Sigmoid colon (tissue), 7 donors: ENCODE data around the gene RBPMS2. TPM values are rescaled to one million over a fixed set of nuclear protein-coding genes. Genes with fewer than 3 reads are reported as not detected.

Experiments used
- DNase-seq: peaks from one replicate; pipeline ENCODE4 v3.0.0-alpha.2; 2019
- H3K27ac ChIP-seq, 4 donors: fragments of 200-600 bp; sonication (generic); one replicate each; pipeline ENCODE4 v1.5.1; 2016 to 2019; ENCODE audit warnings: mild to moderate bottlenecking in 1 of 4
- H3K27me3 ChIP-seq, 3 donors: fragments of 200-600 bp; sonication (generic); one replicate each; pipeline ENCODE4 v1.5.1; 2019; ENCODE audit warnings: mild to moderate bottlenecking in 1 of 3
- H3K36me3 ChIP-seq, 4 donors: fragments of 200-600 bp; sonication (generic); one replicate each; pipeline ENCODE4 v1.5.1; 2016 to 2019
- H3K4me1 ChIP-seq, 4 donors: fragments of 200-600 bp; sonication (generic); one replicate each; pipeline ENCODE4 v1.5.1; 2017 to 2019
- H3K4me3 ChIP-seq, 4 donors: fragments of 200-600 bp; sonication (generic); one replicate each; pipeline ENCODE4 v1.5.1; 2017 to 2019; ENCODE audit warnings: mild to moderate bottlenecking in 2 of 4, moderate library complexity in 1 of 4
- H3K9me3 ChIP-seq, 4 donors: fragments of 200-600 bp in 3 of 4; sonication (generic) in 3 of 4; one replicate each; pipeline versions ENCODE4 v1.5.1 to v1.6.1; 2013 to 2019
- CTCF ChIP-seq, 4 experiments: fragments of 450-650 bp in 3 of 4; fragments of 200-600 bp in 1 of 4; IDR thresholded peaks; one replicate each; pipeline ENCODE4 v1.5.1; 2016 to 2019; ENCODE audit warnings: antibody characterized with exemption in 4 of 4, mild to moderate bottlenecking in 3 of 4, moderate library complexity in 2 of 4
- EP300 ChIP-seq, 4 donors: sonication (generic); formaldehyde crosslinking; IDR thresholded peaks; one replicate each; pipeline ENCODE4 v1.6.1; 2017; ENCODE audit warnings: antibody characterized with exemption in 4 of 4
- POLR2A ChIP-seq, 2 donors: fragments of 450-650 bp; IDR thresholded peaks; one replicate each; pipeline ENCODE4 v1.6.1; 2016; ENCODE audit warnings: antibody characterized with exemption in 2 of 2, mild to moderate bottlenecking in 2 of 2, moderate library complexity in 2 of 2
- POLR2AphosphoS5 ChIP-seq, 4 donors: sonication (generic); formaldehyde crosslinking; IDR thresholded peaks; one replicate each; pipeline ENCODE4 v1.6.1; 2017; ENCODE audit warnings: antibody characterized with exemption in 4 of 4
- WGBS, 2 donors: extraction: QIAGEN DNeasy Blood & Tissue Kit; methylation state at CpG; one replicate each; pipeline ENCODE4 v1.1.7; 2013; 5-methylcytosine and 5-hydroxymethylcytosine counted together
- intact Hi-C: fragments of 100-400 bp; cut with DNase I; formaldehyde crosslinking; loops from one replicate; pipeline ENCODE4 v1.15.1; 2023
- polyA plus RNA-seq, 3 donors: library from polyadenylated mRNA; stranded (reverse); fragments of 200-250 nt; gene quantifications; one replicate each; pipeline ENCODE4 v1.2.3, GENCODE V29; 2013
- total RNA-seq, 4 donors: library from RNA; depleted of rRNA; stranded (reverse); fragments of >200 nt; gene quantifications; one replicate each; pipeline ENCODE4 v1.1.0, GENCODE V29; 2016
- donor health status: healthy with polysubstance abuse.
- donor health status: Bipolar disorder and iron deficiency.
- donor health status: healthy.

The RBPMS2 gene
- total and polyA plus RNA-seq, 7 donors = 0.69 to 58.2 (median 22.1) TPM

DNA sequence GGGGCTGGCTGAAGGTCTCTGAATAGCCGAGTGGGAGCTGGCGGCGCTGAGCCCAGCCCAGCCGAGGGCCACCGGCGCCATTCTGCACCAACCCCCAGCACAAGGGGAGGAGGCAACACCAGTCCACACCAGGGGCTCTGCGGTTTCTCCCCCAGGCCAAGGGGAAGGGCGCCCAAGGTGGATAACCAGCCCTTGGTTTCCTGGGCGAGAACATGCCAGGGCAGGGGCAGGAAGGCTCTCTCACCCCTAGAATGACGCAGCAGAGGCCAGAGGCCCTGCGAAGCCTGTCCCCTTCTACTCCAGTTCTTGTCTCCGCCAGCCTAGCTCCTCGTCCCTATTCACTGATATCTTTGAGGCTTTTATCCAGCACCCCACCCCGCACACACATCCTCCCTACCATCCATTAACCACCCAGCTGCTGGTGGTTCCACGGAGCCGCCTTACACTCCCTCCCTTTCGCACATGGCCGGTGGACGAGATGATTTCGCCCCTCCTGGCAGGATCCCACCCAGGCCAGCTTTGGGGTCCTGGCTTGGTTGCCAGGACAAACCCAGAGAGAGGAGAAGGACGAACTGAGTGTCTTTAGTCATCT lies 1.3 kb downstream of the RBPMS2 start:
- Histone ChIP-seq H3K4me3 (peak overlapping the region; percentile 66 to 96 (median 90)), H3K27me3 (no peaks in the 10 kb centered on the region), H3K4me1 (peaks cover 0 to 60% (median 42%) of the 10 kb centered on the region in 4 donors), H3K9me3 (no peaks in the 10 kb centered on the region), H3K36me3 (no peaks in the 10 kb centered on the region), H3K27ac (peak overlapping the region; percentile 95 to 99 (median 96))
- intact Hi-C loops = no loop called here
- WGBS, 2 donors = 74 to 77% methylated on average over 21 of the region's 21 CpGs
- TF ChIP-seq POLR2A (IDR thresholded peaks at IDR 0.05) (no peak), POLR2AphosphoS5 (IDR thresholded peaks at IDR 0.05) (peak in 2 of 4 donors; percentile 23)
- DNase-seq = peak; percentile 71

GRCh38 chr15:64773606-64774005 lies 1.8 kb downstream of the RBPMS2 start:
- intact Hi-C loops = no loop called here
- no peak for DNase-seq
- no peaks in the 10 kb centered on the region for H3K27me3 ChIP-seq
- H3K27ac ChIP-seq = peak overlapping the region; percentile 95 to 99 (median 96)
- no peaks in the 10 kb centered on the region for H3K36me3 ChIP-seq
- TF ChIP-seq POLR2A (IDR thresholded peaks at IDR 0.05) (no peak), CTCF (IDR thresholded peaks at IDR 0.05) (no peak), EP300 (IDR thresholded peaks at IDR 0.05) (no peak), POLR2AphosphoS5 (IDR thresholded peaks at IDR 0.05) (no peak)
- peak overlapping the region; percentile 66 to 96 (median 90) for H3K4me3 ChIP-seq
- H3K4me1 ChIP-seq = peaks cover 0 to 60% (median 42%) of the 10 kb centered on the region in 4 donors
- H3K9me3 ChIP-seq = no peaks in the 10 kb centered on the region
- 92 to 95% methylated on average over 2 of the region's 2 CpGs for WGBS, 2 donors

GRCh38 chr15:64772964-64773363 lies 2.4 kb downstream of the RBPMS2 start:
- 95 to 96% methylated on average over 6 of the region's 6 CpGs for WGBS, 2 donors
- Histone ChIP-seq H3K9me3 (no peaks in the 10 kb centered on the region), H3K27me3 (no peaks in the 10 kb centered on the region), H3K36me3 (no peaks in the 10 kb centered on the region), H3K27ac (peak overlapping the region; percentile 95 to 99 (median 96)), H3K4me1 (peaks cover 0 to 65% (median 46%) of the 10 kb centered on the region in 4 donors), H3K4me3 (peak overlapping the region in 3 of 4 donors; percentile 89 to 96 (median 90))
- intact Hi-C loops = no loop called here
- TF ChIP-seq POLR2A (IDR thresholded peaks at IDR 0.05) = no peak
- no peak for TF ChIP-seq CTCF (IDR thresholded peaks at IDR 0.05)
- TF ChIP-seq EP300 (IDR thresholded peaks at IDR 0.05) = no peak
- no peak for TF ChIP-seq POLR2AphosphoS5 (IDR thresholded peaks at IDR 0.05)
- no peak for DNase-seq

DNA sequence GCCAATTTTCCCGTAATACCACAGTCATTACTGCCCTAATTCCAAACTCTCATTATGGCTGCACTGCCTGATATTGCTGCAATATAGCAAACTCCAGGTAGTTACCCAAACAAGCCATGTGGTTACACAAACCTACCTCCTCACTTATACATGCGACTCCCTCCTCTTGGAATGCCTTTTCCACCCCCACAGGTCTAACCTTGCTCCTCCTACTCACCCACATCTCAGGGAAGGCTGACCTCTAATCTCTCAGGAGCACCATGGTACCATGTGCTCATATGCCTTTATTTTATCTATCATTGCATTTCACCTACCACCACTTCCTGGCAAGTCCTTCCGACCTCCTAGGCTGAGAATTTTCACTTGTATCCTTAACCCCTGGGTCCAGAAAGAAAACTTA lies 2.9 kb downstream of the RBPMS2 start:
- H3K9me3 ChIP-seq = no peaks in the 10 kb centered on the region
- 45 to 63% methylated on average over 3 of the region's 3 CpGs for WGBS, 2 donors
- DNase-seq = no peak
- H3K4me3 ChIP-seq = peak overlapping the region in 1 of 4 donors; percentile 96
- no peaks in the 10 kb centered on the region for H3K27me3 ChIP-seq
- peak overlapping the region; percentile 95 to 99 (median 96) for H3K27ac ChIP-seq
- intact Hi-C loops = no loop called here
- TF ChIP-seq POLR2AphosphoS5 (IDR thresholded peaks at IDR 0.05) (no peak), EP300 (IDR thresholded peaks at IDR 0.05) (no peak), CTCF (IDR thresholded peaks at IDR 0.05) (no peak), POLR2A (IDR thresholded peaks at IDR 0.05) (no peak)
- H3K4me1 ChIP-seq = peaks cover 0 to 68% (median 49%) of the 10 kb centered on the region in 4 donors
- H3K36me3 ChIP-seq = no peaks in the 10 kb centered on the region

DNA sequence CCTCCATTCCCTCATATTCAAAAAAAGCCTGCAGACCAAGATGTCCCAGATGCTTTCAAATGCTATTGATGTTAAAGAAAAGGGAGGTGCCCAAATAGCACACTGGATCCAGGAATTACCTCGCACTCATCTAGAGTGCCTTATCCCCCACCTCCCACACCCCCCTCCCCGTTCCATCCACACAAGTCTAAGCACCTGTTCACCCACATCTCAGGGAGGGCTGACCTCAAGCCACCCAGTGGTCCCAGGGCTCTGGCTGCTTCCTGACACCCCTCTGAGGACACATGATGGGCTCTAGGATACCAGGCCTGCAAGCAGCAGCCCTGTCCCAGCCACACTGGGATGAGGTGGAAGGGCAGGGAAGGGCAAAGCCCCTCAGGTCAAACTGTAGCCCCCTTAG lies 4.8 kb downstream of the RBPMS2 start:
- DNase-seq = no peak
- Histone ChIP-seq H3K36me3 (no peaks in the 10 kb centered on the region), H3K9me3 (no peaks in the 10 kb centered on the region), H3K27ac (peak overlapping the region; percentile 22 to 99 (median 96)), H3K4me3 (no peak overlapping the region), H3K27me3 (no peaks in the 10 kb centered on the region), H3K4me1 (peaks cover 0 to 64% (median 45%) of the 10 kb centered on the region in 4 donors)
- no peak for TF ChIP-seq EP300 (IDR thresholded peaks at IDR 0.05)
- intact Hi-C loops = loop anchor here (1.0 kb wide), 1 partner anchor 20 kb away; no protein-coding TSS in a partner anchor
- WGBS, 2 donors = 41 to 51% methylated on average over 2 of the region's 2 CpGs
